H9 (cell line): Measurements from ENCODE around the gene FPGS. TPM values are rescaled to one million over a fixed set of nuclear protein-coding genes. Genes with fewer than 3 reads are reported as not detected.

Experiments
- DNase-seq: peaks from one replicate; pipeline ENCODE4 v3.0.0-alpha.2; 2017
- H2AFZ ChIP-seq: one replicate; pipeline ENCODE4 v1.6.1; 2013; ENCODE audit warnings: mild to moderate bottlenecking, low read length, control low read depth, moderate library complexity
- H2AK5ac ChIP-seq: 2 replicates; pipeline ENCODE4 v1.6.1; 2013; ENCODE audit warnings: low read length, control low read depth, mixed read lengths; ENCODE audit not compliant: insufficient read length
- H2BK120ac ChIP-seq: one replicate; pipeline ENCODE4 v1.6.1; 2013; ENCODE audit warnings: low read depth, mild to moderate bottlenecking, low read length, control low read depth, inconsistent platforms; ENCODE audit not compliant: poor library complexity, severe bottlenecking
- H2BK12ac ChIP-seq: 2 replicates; pipeline ENCODE4 v1.6.1; 2013; ENCODE audit warnings: low read length, control low read depth, mixed read lengths, low read depth; ENCODE audit not compliant: insufficient read length
- H2BK15ac ChIP-seq: 2 replicates; pipeline ENCODE4 v1.6.1; 2013; ENCODE audit warnings: low read depth, low read length, control low read depth
- H2BK20ac ChIP-seq: one replicate; pipeline ENCODE4 v1.6.1; 2013; ENCODE audit warnings: low read depth, mild to moderate bottlenecking, low read length, control low read depth, inconsistent platforms; ENCODE audit not compliant: poor library complexity, severe bottlenecking
- H2BK5ac ChIP-seq: 2 replicates; pipeline ENCODE4 v1.6.1; 2013; ENCODE audit warnings: low read length, control low read depth, mixed read lengths; ENCODE audit not compliant: insufficient read length
- H3K14ac ChIP-seq: 2 replicates; pipeline ENCODE4 v1.6.1; 2013; ENCODE audit warnings: low read length, control low read depth; ENCODE audit not compliant: insufficient read depth
- H3K18ac ChIP-seq: 2 replicates; pipeline ENCODE4 v1.6.1; 2013; ENCODE audit warnings: low read depth, mild to moderate bottlenecking, mixed read lengths, low read length, control low read depth; ENCODE audit not compliant: insufficient read length
- H3K23ac ChIP-seq: 2 replicates; pipeline ENCODE4 v1.6.1; 2013; ENCODE audit warnings: low read length, control low read depth, mixed read lengths, low read depth; ENCODE audit not compliant: insufficient read length
- H3K23me2 ChIP-seq: 2 replicates; pipeline ENCODE4 v1.6.1; 2013; ENCODE audit warnings: low read depth, mild to moderate bottlenecking, mixed read lengths, low read length, control low read depth; ENCODE audit not compliant: insufficient read length, poor library complexity, severe bottlenecking
- H3K27ac ChIP-seq: 2 replicates; pipeline ENCODE4 v1.5.1; 2013; ENCODE audit warnings: low read length, control low read depth, mixed read lengths, low read depth; ENCODE audit not compliant: insufficient read length
- H3K27me3 ChIP-seq: 2 replicates; pipeline ENCODE4 v1.6.1; 2013; ENCODE audit warnings: low read length, control low read depth, inconsistent platforms; ENCODE audit not compliant: insufficient read depth
- H3K4ac ChIP-seq: 2 replicates; pipeline ENCODE4 v1.6.1; 2013; ENCODE audit warnings: low read depth, mild to moderate bottlenecking, control low read depth, inconsistent platforms, low read length, moderate library complexity
- H3K4me1 ChIP-seq: 2 replicates; pipeline ENCODE4 v1.6.1; 2013; ENCODE audit warnings: low read length, control low read depth, inconsistent platforms; ENCODE audit not compliant: insufficient read depth
- H3K4me2 ChIP-seq: 2 replicates; pipeline ENCODE4 v1.6.1; 2013; ENCODE audit warnings: low read length, control low read depth, mixed read lengths; ENCODE audit not compliant: insufficient read length, insufficient read depth
- H3K56ac ChIP-seq: 2 replicates; pipeline ENCODE4 v1.6.1; 2013; ENCODE audit warnings: low read depth, mild to moderate bottlenecking, mixed read lengths, low read length, control low read depth; ENCODE audit not compliant: insufficient read length
- H3K79me1 ChIP-seq: 2 replicates; pipeline ENCODE4 v1.6.1; 2013; ENCODE audit warnings: low read depth, mild to moderate bottlenecking, moderate library complexity, low read length, control low read depth, inconsistent platforms; ENCODE audit not compliant: insufficient read depth, poor library complexity, severe bottlenecking
- H3K79me2 ChIP-seq: 2 replicates; pipeline ENCODE4 v1.6.1; 2013; ENCODE audit warnings: low read length, control low read depth, inconsistent platforms; ENCODE audit not compliant: insufficient read depth
- H3K9ac ChIP-seq: 2 replicates; pipeline ENCODE4 v1.6.1; 2013; ENCODE audit warnings: low read length, control low read depth, mixed read lengths; ENCODE audit not compliant: insufficient read length; ENCODE audit errors: extremely low read depth
- H3K9me3 ChIP-seq: one replicate; pipeline ENCODE4 v1.6.1; 2013; ENCODE audit warnings: low read depth, low read length, inconsistent platforms; ENCODE audit not compliant: control insufficient read depth
- H3T11ph ChIP-seq: one replicate; pipeline ENCODE4 v1.6.1; 2013; ENCODE audit warnings: mild to moderate bottlenecking, low read length, control low read depth, inconsistent platforms
- H4K20me1 ChIP-seq: one replicate; pipeline ENCODE4 v1.6.1; 2013; ENCODE audit not compliant: control insufficient read depth, insufficient read length, insufficient read depth
- H4K5ac ChIP-seq: 2 replicates; pipeline ENCODE4 v1.6.1; 2013; ENCODE audit warnings: low read depth, mild to moderate bottlenecking, mixed read lengths, low read length, control low read depth; ENCODE audit not compliant: insufficient read length
- H4K8ac ChIP-seq: replicated peaks from 2 replicates; pipeline ENCODE4 v1.6.1; 2013; ENCODE audit warnings: low read length, control low read depth, mixed read lengths, low read depth; ENCODE audit not compliant: insufficient read length
- H4K91ac ChIP-seq: 2 replicates; pipeline ENCODE4 v1.6.1; 2013; ENCODE audit warnings: low read depth, mild to moderate bottlenecking, moderate library complexity, mixed read lengths, low read length, control low read depth; ENCODE audit not compliant: insufficient read length
- H3K27ac Mint-ChIP-seq, 3 experiments: 2 replicates in 2 of 3; 3 replicates in 1 of 3; pipeline ENCODE4 v1.8.0; 2020 to 2021; ENCODE audit warnings: mixed read lengths in 3 of 3, mild to moderate bottlenecking in 1 of 3, moderate library complexity in 1 of 3
- H3K27me3 Mint-ChIP-seq: 2 replicates; pipeline ENCODE4 v1.8.0; 2021; ENCODE audit warnings: low read depth, mild to moderate bottlenecking, moderate library complexity, mixed read lengths
- H3K36me3 Mint-ChIP-seq, 3 experiments: 2 replicates in 2 of 3; 3 replicates in 1 of 3; pipeline ENCODE4 v1.8.0; 2020 to 2021; ENCODE audit warnings: low read depth in 3 of 3, mixed read lengths in 3 of 3; ENCODE audit not compliant: insufficient read depth in 1 of 3
- H3K4me1 Mint-ChIP-seq, 2 experiments: 2 replicates each; pipeline ENCODE4 v1.8.0; 2020; ENCODE audit warnings: mixed read lengths in 2 of 2
- H3K4me3 Mint-ChIP-seq, 2 experiments: 2 replicates in 1 of 2; 3 replicates in 1 of 2; pipeline ENCODE4 v1.8.0; 2020 to 2021; ENCODE audit warnings: mild to moderate bottlenecking in 2 of 2, mixed read lengths in 2 of 2, moderate library complexity in 1 of 2
- H3K9me3 Mint-ChIP-seq, 2 experiments: 2 replicates in 1 of 2; 3 replicates in 1 of 2; pipeline ENCODE4 v1.8.0; 2020; ENCODE audit warnings: mild to moderate bottlenecking in 2 of 2, mixed read lengths in 2 of 2, moderate library complexity in 1 of 2
- CTCF ChIP-seq: fragments of 200-600 bp; sonication (generic); conservative IDR thresholded peaks from 3 replicates; pipeline ENCODE4 v1.8.0; 2021; ENCODE audit warnings: antibody characterized with exemption, mild to moderate bottlenecking
- WGBS: extraction: QIAGEN DNeasy Blood & Tissue Kit; methylation state at CpG from one replicate; pipeline ENCODE4 v1.1.7; 2013; ENCODE audit warnings: missing lambda C conversion rate, low lambda C conversion rate, mixed read lengths; ENCODE audit not compliant: insufficient read length; ENCODE audit errors: extremely low coverage; 5-methylcytosine and 5-hydroxymethylcytosine counted together
- total RNA-seq: library from RNA; stranded (reverse); gene quantifications from 2 replicates; pipeline ENCODE4 v1.2.1, GENCODE V29; 2021

Gene FPGS
- total RNA-seq, 1 experiment from 2014 or later: 68.4 TPM

- Histone ChIP-seq H3K27ac (no peak overlapping the region), H3K56ac (no peak overlapping the region), H3K79me2 (no peaks in the 10 kb centered on the region), H2BK5ac (no peak overlapping the region), H3K9ac (no peak overlapping the region), H2AFZ (no peak overlapping the region), H4K20me1 (no peaks in the 10 kb centered on the region), H3K18ac (no peak overlapping the region), H3K79me1 (no peaks in the 10 kb centered on the region), H3K4me2 (no peak overlapping the region), H3K23ac (no peak overlapping the region), H3K4ac (no peak overlapping the region), H4K8ac (no peak overlapping the region), H3K9me3 (no peaks in the 10 kb centered on the region), H4K91ac (no peak overlapping the region), H2BK15ac (no peak overlapping the region), H3K4me1 (peaks cover 7% of the 10 kb centered on the region; the same call in 1 of the 2 replicates), H2BK20ac (no peak overlapping the region), H2BK120ac (no peak overlapping the region), H2BK12ac (no peak overlapping the region), H3K23me2 (no peaks in the 10 kb centered on the region), H3K14ac (no peak overlapping the region), H3T11ph (no peak overlapping the region), H4K5ac (no peak overlapping the region), H2AK5ac (no peak overlapping the region), H3K27me3 (no peaks in the 10 kb centered on the region)
- no peaks in the 10 kb centered on the region; a peak in 1 of 5 replicates for H3K9me3 Mint-ChIP-seq
- no CpG with 5 or more reads among the region's 7 CpGs for WGBS
- DNase-seq: peak; percentile 80
- TF ChIP-seq CTCF: peak; percentile 72
- peaks cover 6% of the 10 kb centered on the region for H3K27me3 Mint-ChIP-seq
- peaks cover 39 to 51% of the 10 kb centered on the region in 2 experiments for H3K4me1 Mint-ChIP-seq
- no peaks in the 10 kb centered on the region for H3K36me3 Mint-ChIP-seq
- peak overlapping the region in 1 of 2 experiments; percentile 25; a peak in 1 of 5 replicates for H3K4me3 Mint-ChIP-seq
- H3K27ac Mint-ChIP-seq: peak overlapping the region in 2 of 3 experiments; percentile 12 to 65; a peak in 3 of 7 replicates
Observed at GRCh38 chr9:127763918-127764384, 38.7 kb upstream of the FPGS start.
